ENCODE measurements around the gene RBM34.

Gene RBM34

DNA sequence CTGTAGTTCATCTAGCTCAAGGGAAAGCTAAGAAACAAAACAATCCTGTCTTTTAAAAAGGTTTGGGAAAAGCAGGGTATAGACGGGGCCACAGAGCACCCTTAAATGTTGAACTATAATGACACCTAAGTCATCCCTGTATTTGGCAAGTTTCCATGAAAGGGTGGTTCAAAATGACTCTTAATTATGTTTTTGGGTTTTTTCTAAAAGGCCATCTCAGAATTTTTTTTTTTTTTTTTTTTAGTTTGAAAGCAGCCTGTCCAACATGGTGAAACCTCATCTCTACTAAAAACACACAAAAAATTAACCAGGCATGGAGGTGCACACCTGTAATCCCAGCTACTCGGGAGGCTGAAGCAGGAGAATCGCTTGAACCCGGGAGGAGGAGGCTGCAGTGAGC, 54.6 kb downstream of the RBM34 start:
- TF ChIP-seq, protein P1, sequence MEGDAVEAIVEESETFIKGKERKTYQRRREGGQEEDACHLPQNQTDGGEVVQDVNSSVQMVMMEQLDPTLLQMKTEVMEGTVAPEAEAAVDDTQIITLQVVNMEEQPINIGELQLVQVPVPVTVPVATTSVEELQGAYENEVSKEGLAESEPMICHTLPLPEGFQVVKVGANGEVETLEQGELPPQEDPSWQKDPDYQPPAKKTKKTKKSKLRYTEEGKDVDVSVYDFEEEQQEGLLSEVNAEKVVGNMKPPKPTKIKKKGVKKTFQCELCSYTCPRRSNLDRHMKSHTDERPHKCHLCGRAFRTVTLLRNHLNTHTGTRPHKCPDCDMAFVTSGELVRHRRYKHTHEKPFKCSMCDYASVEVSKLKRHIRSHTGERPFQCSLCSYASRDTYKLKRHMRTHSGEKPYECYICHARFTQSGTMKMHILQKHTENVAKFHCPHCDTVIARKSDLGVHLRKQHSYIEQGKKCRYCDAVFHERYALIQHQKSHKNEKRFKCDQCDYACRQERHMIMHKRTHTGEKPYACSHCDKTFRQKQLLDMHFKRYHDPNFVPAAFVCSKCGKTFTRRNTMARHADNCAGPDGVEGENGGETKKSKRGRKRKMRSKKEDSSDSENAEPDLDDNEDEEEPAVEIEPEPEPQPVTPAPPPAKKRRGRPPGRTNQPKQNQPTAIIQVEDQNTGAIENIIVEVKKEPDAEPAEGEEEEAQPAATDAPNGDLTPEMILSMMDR (IDR thresholded peaks at IDR 0.05; ENCODE audit: insufficient read depth, low read depth, low read length, missing control alignments), result no peak
- no peak overlapping the region for H3K4me3 ChIP-seq (ENCODE audit: low read length)
- DNase-seq (ENCODE audit: low read depth), result no peak

DNA sequence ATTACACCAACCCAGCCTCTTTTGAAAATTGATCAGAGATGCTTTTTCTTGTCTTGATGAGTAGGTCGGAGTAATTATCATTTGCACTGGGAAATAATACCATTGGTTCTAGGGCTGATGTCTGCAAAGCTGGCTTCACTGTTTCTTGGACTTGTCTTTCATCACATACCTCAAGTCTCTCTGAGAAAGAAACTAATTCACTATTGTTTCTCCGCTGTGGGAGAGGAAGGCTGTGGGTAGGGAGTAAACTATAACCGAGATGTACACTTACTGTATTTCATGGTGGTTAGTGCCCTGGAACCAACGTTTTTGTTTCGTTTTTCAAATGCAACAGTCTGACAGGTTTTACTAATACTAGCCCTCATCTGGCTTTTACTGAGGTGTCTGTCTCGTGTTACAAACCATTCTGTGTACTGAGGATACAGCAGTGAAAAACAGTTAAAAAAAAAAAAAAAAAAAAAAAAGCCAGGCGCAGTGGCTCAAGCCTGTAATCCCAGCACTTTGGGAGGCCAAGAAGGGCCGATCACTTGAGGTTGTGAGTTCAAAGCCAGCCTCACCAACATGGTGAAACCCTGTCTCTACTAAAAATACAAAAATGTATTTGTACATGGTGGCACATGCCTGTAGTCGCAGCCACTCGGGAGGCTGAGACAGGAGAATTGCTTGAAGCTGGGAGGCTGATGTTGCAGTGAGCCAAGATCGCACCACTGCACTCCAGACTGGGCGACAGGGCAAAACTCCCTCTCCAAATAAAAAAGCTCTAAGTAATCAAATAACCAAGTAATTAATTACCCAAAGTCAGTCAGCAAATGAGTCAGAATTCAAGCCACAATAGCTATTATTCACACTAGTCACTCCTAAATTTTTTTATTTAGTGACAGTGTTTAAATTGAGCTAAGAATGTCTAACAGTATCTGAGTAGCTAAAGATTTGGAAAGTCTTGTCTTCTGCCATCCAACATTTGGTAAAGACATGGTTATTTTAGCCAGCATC, 55.7 kb downstream of the RBM34 start:
- H3K4me3 ChIP-seq (ENCODE audit: low read length), result peak overlapping the region; percentile 15
- TF ChIP-seq, protein P1 (IDR thresholded peaks at IDR 0.05; ENCODE audit: insufficient read depth, low read depth, low read length, missing control alignments), result no peak
- DNase-seq (ENCODE audit: low read depth), result peak; percentile 26

DNA sequence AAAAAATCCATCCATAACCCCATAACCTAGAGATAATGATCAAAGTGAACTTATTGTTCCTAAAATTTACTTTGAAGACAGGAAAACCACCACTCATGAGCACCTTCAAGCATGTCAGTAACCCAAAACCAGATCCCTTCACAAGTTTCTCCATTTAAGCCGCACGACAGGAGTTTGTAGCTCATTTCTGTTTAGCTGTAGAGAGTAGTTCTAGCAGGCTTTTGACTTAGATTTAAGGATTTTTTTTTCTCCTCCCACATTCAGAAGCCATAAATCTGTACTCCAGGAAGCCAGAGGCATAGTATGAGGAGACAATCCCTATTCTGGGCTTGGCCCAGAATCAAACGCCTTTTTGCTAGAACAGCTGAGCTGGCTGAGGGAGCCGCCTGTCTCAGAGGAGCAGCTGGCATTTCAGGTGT, 58.0 kb downstream of the RBM34 start:
- DNase-seq (ENCODE audit: low read depth), result no peak
- TF ChIP-seq, protein P1 (IDR thresholded peaks at IDR 0.05; ENCODE audit: insufficient read depth, low read depth, low read length, missing control alignments), result no peak
- H3K4me3 ChIP-seq (ENCODE audit: low read length), result no peak overlapping the region

DNA sequence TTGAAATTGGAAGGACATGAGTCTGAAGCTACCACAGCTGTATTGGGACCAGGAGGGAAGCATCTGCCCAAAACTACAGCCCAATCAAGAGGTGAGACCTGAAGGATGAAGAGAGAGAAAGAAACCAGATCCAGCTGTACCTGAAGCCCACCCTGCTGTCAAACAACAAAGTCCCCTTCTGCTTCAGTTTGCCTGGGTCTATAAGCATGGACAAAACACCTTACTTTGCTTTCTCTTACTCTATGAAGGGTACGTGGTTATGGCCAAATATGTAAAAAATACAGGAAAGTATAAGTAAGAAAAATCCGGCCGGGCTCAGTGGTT, 58.8 kb downstream of the RBM34 start:
- TF ChIP-seq, protein P1 (IDR thresholded peaks at IDR 0.05; ENCODE audit: insufficient read depth, low read depth, low read length, missing control alignments), result no peak
- H3K4me3 ChIP-seq (ENCODE audit: low read length), result no peak overlapping the region
- no peak for DNase-seq (ENCODE audit: low read depth)

DNA sequence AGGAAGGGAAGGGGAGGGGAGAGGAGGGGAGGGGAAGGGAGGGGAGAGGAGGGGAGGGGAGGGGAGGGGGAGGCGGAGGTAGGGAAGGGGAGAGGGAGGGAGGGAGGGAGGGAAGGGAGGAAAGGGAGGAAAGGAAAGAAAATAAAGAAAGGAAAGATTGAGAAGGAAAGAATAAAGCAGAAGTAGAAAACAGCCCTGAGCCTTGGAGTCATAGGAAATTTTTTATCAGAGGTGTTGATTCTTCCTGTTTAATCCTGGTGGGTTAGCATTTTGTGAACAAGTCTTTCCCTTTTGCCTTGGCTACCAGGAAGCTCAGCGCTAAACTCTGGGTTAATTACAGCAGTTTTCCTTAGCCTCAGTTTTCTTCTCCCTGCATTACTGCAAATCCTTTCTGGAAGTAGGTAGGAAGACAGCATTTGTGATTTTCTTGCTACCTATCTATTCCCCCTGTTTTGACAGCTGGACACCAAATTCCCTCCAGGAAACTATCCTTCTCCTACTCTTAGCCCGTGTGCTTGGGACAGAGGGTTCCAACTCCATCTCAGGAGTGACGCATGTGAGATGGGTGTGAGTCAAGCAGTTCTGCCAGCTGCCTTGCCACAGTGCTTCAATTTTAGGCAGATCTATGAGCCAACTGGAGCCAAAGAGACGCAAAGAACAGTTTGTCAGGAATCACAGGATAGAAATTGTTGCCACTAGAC, 59.3 kb downstream of the RBM34 start:
- TF ChIP-seq, protein P1 (IDR thresholded peaks at IDR 0.05; ENCODE audit: insufficient read depth, low read depth, low read length, missing control alignments), result no peak
- DNase-seq (ENCODE audit: low read depth), result peak; percentile 29
- no peak overlapping the region for H3K4me3 ChIP-seq (ENCODE audit: low read length)

DNA sequence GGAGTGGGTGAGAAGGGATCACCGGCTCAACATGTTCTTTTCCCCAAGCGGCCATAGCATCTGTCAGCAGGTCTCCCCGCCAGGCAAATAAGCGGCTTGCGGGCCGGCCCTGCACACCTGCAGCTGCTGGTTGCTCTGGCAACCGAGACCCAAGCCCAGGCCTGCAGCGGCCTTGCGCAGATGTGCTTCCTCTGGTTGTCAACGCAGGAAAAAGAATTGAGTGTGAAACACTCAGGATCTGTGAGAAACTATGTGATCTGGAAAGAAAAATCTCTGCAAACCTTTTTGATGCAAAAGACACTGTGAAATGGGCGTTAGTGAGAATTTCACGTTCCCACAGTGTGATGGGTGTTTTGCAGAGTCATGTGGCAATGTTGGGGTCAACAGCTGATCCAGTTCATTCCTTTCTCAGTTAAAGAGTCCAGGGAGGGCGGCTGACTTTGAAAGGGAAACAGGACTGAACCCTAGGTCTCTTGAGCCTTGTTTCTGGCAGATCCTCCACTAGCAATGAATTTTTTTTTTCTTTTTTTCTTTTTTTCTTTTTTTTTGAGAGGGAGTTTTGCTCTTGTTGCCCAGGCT, 60.8 kb downstream of the RBM34 start:
- TF ChIP-seq, protein P1 (IDR thresholded peaks at IDR 0.05; ENCODE audit: insufficient read depth, low read depth, low read length, missing control alignments), result no peak
- DNase-seq (ENCODE audit: low read depth), result no peak
- no peak overlapping the region for H3K4me3 ChIP-seq (ENCODE audit: low read length)
